Right ventricle myocardium inferior (tissue), 1 donor: Measurements from ENCODE around the gene PSKH1. TPM values are rescaled to one million over a fixed set of nuclear protein-coding genes. Genes with fewer than 3 reads are reported as not detected.

Experiments
- total RNA-seq: library from RNA; stranded (reverse); fragmentation: NEBNext Ultra II Directional; extraction: Animal tissue kit (Norgen Biotek cat#: 25700); gene quantifications from one replicate; pipeline ENCODE4 v1.2.1, GENCODE V29; 2021
- donor health status: DM: no; HTN: yes; CAD: no; lungs with severe emphysema.

Gene PSKH1
- total RNA-seq, 1 donor from 2014 or later: 18.1 TPM

Other genes starting within 250 kb of the PSKH1 start
- 0.30 TPM for gene CARMIL2, start 248.1 kb upstream of the PSKH1 start, total RNA-seq
- 9.7 TPM for gene ACD, start 233.0 kb upstream of the PSKH1 start, total RNA-seq
- 3.7 TPM for gene PARD6A, start 232.3 kb upstream of the PSKH1 start, total RNA-seq
- gene ENKD1, start 226.5 kb upstream of the PSKH1 start, total RNA-seq: 9.9 TPM
- gene C16orf86, start 226.4 kb upstream of the PSKH1 start, total RNA-seq: 3.0 TPM
- 9.0 TPM for gene GFOD2, start 173.9 kb upstream of the PSKH1 start, total RNA-seq
- 11.1 TPM for gene RANBP10, start 86.7 kb upstream of the PSKH1 start, total RNA-seq
- 0.41 TPM for gene TSNAXIP1, start 86.4 kb upstream of the PSKH1 start, total RNA-seq
- gene THAP11, start 50.9 kb upstream of the PSKH1 start, total RNA-seq: 32.3 TPM
- 86.6 TPM for gene NUTF2, start 46.3 kb upstream of the PSKH1 start, total RNA-seq
- 21.3 TPM for gene CENPT, start 45.6 kb upstream of the PSKH1 start, total RNA-seq
- 35.4 TPM for gene EDC4, start 20.2 kb upstream of the PSKH1 start, total RNA-seq
- 0.54 TPM for gene NRN1L, start 8.4 kb upstream of the PSKH1 start, total RNA-seq
- 0.81 TPM for gene CTRL, start 38.6 kb downstream of the PSKH1 start, total RNA-seq
- 59.3 TPM for gene PSMB10, start 43.6 kb downstream of the PSKH1 start, total RNA-seq
- 19.0 TPM for gene LCAT, start 50.9 kb downstream of the PSKH1 start, total RNA-seq
- 97.5 TPM for gene SLC12A4, start 75.4 kb downstream of the PSKH1 start, total RNA-seq
- gene DPEP3, start 87.2 kb downstream of the PSKH1 start, total RNA-seq: not detected
- 0.87 TPM for gene DPEP2, start 106.2 kb downstream of the PSKH1 start, total RNA-seq
- not detected for gene DPEP2NB, start 122.7 kb downstream of the PSKH1 start, total RNA-seq
- 7.5 TPM for gene DDX28, start 130.0 kb downstream of the PSKH1 start, total RNA-seq
- 7.0 TPM for gene DUS2, start 130.0 kb downstream of the PSKH1 start, total RNA-seq
- gene NFATC3, start 192.1 kb downstream of the PSKH1 start, total RNA-seq: 23.7 TPM